Measurements from ENCODE around the gene AVPI1.
"Not testable (repeated sequence)": the region's sequence is repeated elsewhere in the genome, so short reads cannot be mapped to it uniquely, and the experiment has no call there.

AVPI1 gene

GRCh38 chr10:97682042-97682441 is 5.0 kb downstream of the AVPI1 start:
- DNase-seq (ENCODE audit: low read depth), result no peak

- DNase-seq (ENCODE audit: low read depth), result no peak
Observed at GRCh38 chr10:97679594-97679993, 7.4 kb downstream of the AVPI1 start.

DNA sequence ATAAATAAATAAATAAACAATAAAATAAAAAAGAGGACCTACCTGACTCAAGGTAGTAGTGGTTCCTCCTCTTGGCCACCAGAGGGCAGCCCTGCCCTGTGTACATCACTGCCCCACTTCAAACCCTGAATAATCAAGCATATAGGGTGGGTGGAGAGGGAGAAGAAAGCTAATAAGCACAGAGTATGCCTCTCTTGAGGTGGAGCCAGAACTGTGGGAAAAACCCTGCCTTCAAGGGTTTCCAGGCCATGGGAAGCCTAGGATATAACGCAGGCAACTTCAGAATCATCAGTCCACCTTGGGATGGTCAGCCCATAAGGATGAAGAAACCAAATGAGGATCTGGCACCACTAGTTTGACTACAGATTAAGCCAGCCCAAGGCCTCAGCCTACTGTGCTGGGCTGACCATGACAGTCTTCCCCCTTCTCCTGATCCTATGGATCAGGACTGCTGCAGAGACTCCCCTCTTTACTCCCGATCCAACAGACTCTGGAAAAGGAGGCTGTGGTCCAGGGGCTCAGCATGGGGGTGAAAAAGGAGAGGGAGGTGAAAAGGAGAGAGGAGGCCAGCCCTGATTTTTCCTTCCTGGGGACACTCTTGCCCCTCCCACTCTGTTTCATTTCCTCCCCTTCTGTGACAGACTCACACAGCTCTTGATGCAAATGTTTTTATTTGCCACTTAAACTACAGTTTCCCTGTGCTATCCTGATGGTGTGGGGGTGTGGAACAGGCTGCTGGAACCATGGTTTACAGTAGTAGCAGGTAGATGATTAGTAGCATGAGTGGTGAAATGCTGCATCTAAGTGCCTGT is 10.1 kb downstream of the AVPI1 start:
- DNase-seq (ENCODE audit: low read depth), result peak; percentile 32

DNA sequence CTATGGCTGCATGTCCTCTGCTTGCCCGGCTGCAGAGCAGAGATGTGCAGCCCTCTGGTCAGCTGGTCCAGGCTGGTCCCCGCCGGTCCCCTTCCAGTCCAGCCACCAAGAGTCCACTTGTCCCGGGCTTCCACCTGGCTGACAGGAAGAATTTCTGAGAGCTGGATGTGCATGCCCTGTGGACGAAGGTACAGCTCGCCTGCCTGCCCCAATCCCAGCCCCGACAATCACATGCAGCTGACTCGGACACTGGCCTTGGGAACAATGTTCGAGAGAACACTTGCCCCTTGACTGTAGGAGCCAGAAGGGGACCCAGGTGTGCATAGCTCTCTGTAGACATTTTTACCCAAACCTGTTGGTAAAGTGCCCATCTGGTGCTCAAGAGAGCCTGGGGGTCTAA is 11.8 kb downstream of the AVPI1 start:
- DNase-seq (ENCODE audit: low read depth), result no peak

DNA sequence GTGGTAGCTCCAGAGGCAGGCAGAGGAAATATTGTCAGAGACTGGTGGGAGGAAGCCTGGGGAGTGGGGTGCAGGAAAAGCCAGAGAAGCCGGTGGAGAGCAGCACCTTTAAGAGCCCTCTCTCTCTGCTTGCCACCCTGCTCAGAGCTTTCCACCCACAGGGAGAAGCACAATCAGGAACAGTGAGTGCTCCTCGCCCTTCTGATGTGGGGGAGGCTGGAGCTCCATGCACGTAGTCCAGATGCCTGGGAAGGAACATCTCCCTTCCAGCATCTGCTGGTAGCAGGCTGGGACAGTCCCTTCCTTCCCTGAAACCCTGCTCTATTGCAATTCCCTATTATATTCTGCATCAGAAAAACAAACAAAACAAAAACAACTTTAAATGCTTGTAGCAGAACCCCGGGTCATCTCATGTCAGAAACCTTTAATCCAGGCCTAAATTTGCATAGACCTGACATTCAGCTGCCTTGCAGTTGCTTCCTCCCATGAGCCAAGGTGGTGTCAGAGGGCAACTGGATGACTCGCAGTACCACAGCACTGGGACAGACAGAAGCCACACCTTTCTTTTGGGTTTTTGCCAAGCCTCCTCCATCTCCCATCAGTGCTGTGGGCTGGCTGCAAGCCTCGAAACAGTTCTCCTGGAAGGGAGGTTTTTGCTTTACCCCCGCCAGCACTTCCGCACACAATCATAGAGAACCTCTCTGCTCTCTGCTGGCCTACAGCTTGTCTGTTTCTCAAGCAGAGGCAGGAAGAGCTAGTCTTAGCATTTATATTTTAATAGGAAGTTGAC is 13.1 kb downstream of the AVPI1 start:
- no peak for DNase-seq (ENCODE audit: low read depth)

DNA sequence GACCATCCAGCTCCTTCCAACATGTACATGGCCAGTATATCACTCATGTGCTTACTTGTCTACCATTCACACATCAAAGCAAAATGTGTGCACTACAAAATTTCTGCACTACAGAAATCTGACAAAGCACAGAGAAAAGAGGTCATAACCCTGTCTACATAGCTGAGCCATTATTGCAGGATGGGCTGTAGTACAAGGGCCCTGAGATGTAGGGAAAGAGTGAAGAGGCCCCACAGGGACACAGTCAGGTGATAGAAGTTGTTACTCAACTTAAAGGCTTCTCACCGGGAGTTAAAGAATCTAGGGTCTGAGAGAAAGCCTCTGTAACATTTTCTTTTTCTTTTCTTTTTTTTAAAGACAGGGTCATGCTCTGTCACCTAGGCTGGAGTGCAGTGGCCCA is 17.5 kb downstream of the AVPI1 start:
- DNase-seq (ENCODE audit: low read depth), result no peak

- no peak for DNase-seq (ENCODE audit: low read depth)
Observed at GRCh38 chr10:97667463-97667862, 19.6 kb downstream of the AVPI1 start.

GRCh38 chr10:97666992-97667391 is 20.0 kb downstream of the AVPI1 start:
- no peak for DNase-seq (ENCODE audit: low read depth)

GRCh38 chr10:97664282-97664850 is 22.7 kb downstream of the AVPI1 start:
- no peak for DNase-seq (ENCODE audit: low read depth)

DNA sequence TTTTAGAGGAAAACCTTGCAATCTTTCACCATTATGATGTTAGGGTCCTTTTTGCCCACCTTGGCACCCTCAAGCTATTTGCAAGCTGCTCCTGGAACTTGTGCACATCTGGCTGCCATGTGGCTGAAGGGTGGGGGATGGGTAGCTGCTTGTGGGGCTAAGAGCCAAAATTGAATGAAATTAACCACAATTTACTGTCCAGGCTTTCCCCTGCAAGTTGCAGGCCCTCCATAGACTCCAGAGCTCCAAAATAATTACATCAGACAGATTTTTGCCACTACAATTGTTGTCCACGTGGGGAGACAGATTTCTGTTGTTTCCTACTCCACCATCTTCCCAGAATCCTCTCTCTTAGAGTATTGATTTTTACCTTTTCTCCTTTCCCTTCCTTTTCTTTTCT is 27.5 kb downstream of the AVPI1 start:
- no peak for DNase-seq (ENCODE audit: low read depth)

DNA sequence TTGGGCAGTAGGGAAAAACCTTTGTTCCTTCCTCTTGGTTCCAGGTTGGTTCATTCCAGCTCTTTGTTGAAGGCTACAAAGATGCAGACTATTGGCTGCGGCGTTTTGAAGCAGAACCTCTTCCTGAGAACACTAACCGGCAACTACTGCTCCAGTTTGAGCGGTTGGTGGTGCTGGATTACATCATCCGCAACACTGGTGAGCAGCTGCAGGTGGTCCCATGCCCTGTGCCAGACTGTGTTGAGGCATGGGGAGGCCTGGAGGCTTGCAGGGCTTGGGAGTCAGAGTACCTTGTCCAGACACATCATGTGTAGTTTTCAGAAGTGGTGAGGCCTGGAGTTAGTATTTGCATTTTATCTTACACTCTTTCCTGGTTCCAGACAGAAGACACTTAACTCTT is 30.3 kb downstream of the AVPI1 start:
- DNase-seq (ENCODE audit: low read depth), result no peak

DNA sequence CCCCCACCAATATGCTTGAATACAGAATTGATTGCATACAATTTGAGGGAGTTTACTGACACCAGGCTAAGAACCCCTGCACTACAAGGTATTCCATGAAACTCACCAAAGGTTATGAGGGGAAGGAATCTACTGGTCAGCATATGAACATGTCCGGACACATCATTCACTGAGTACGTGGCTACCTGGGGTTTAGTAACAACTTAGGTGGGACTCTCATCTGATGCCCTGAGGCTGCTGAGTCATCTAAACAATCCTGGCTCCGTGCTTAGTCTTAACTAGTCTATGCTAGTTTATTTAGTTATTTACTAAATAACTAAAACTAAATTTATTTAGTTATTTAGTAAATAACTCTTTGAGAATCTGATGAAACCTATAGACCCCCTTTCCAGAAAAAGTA is 35.3 kb downstream of the AVPI1 start:
- no peak for DNase-seq (ENCODE audit: low read depth)

DNA sequence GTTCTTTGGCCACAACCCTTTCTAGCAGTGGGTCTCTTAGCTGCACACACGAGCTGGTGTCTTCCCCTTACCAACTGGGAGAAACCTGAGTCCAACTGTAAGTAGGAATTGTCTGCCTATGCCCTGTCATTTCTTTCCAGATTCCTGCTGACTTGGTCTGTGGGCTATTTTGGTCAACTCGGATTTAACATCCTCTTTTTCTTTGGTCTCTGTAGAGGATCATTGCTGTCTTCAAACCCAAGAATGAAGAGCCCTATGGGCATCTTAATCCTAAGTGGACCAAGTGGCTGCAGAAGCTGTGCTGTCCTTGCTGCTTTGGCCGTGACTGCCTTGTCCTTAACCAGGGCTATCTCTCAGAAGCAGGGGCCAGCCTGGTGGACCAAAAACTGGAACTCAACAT is 36.3 kb downstream of the AVPI1 start:
- DNase-seq (ENCODE audit: low read depth), result no peak

- not testable (repeated sequence) for DNase-seq (ENCODE audit: low read depth)
Observed at GRCh38 chr10:97649405-97649750, 37.7 kb downstream of the AVPI1 start.

GRCh38 chr10:97648562-97649404 is 38.3 kb downstream of the AVPI1 start:
- no peak for DNase-seq (ENCODE audit: low read depth)

GRCh38 chr10:97647556-97647955 is 39.5 kb downstream of the AVPI1 start:
- DNase-seq (ENCODE audit: low read depth), result no peak

- DNase-seq (ENCODE audit: low read depth), result no peak
Observed at GRCh38 chr10:97644936-97645335, 42.1 kb downstream of the AVPI1 start.

GRCh38 chr10:97643441-97643985 is 43.5 kb downstream of the AVPI1 start:
- no peak for DNase-seq (ENCODE audit: low read depth)

- not testable (repeated sequence) for DNase-seq (ENCODE audit: low read depth)
Observed at GRCh38 chr10:97642471-97643159, 44.4 kb downstream of the AVPI1 start.

DNA sequence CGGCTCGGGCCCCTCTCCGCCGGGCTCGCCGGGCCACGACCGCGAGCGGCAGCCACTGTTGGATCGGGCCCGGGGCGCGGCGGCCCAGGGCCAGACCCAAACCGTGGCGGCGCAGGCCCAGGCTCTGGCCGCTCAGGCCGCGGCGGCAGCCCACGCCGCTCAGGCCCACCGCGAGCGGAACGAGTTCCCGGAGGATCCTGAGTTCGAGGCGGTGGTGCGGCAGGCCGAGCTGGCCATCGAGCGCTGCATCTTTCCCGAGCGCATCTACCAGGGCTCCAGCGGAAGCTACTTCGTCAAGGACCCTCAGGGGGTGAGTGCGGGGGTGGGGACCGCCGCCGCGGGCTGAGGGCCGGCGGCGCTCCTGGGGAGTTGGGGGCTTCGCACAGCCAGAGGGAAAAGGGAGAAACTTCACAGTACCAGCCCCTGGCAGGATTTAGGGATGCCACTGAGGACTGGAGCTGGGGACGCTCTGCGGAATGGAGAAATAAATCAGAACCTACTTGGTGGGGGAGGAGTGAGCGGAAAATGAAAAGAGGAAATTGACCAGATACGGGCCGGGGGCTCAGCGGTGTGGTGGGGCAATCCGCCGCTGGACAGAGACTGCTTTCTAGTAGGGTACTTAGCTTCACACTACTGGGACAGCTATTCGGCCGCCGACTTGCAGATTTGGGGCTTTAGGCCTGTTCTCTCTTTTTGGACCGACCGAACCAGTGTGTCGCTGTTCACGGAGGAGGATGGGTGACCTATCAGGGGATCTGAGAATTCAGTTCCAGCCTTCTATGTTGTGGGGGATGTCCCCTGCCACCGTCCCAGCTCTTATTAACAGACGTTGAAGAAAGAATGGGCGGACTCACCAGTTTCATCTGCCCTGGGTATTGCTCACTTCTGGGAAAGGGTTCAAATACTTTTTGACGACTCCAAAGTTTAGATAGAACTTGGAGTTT is 45.9 kb downstream of the AVPI1 start:
- no peak for DNase-seq (ENCODE audit: low read depth)

All from stimulated activated CD8-positive, alpha-beta memory T cell treated with anti-CD3 and anti-CD28 coated beads, Interleukin-12 subunit alpha, Interleukin-12 subunit beta, amount 100 ng/mL, for 1 hour (primary cell).